Erythroblast (primary cell): ENCODE data around the gene AKR1C1.

Experiments used
- GATA1 ChIP-seq: IDR thresholded peaks from 2 replicates; pipeline ENCODE4 v1.6.1; 2011; ENCODE audit warnings: low read depth, mild to moderate bottlenecking, control low read depth, low read length, moderate library complexity
- POLR2A ChIP-seq: IDR thresholded peaks from 2 replicates; pipeline ENCODE4 v1.6.1; 2011; ENCODE audit warnings: mild to moderate bottlenecking, low read length

DNA sequence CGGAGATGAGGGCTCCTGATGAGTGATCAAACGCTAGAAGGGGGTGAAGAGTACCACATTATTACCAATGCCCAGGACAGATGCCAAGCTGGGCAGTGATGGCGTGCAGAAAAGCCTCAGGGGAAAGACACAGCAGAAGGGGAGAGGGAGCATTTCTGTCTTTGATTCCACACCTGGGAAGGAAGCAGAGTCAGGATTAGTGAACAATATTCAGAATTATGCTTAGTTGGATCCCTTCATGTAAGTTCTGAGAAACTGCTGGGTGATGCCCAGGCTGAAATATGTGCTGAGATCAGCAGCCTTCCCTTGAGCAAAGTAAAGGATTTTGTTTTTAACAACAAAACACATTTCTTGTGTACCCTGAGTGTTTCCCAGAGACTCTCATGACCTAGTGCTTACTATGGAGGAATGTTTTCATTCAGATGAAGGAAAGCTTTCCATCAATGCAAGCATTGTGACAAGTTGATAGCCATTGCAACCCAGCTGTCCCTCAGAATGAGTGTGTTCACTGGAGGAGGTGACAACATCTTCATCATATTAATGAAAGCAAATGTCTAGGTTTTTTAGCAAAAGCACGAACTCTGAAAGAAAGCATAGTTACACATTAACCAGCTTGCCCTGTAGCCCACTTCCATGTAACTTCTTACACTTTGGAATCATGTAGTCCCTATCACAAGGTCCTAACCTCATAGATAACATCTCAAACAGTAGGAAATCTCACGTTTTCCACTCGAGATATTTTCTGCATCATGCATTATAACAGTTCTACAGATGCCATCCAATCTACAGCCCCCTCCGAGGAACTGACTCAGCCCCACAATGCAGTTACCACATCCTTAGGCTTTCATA, 23.8 kb upstream of the AKR1C1 start:
- TF ChIP-seq POLR2A, result no peak
- TF ChIP-seq GATA1, result no peak
